Astrocyte (in vitro differentiated cells and primary cell): ENCODE data around the gene CATSPER4. TPM values are rescaled to one million over a fixed set of nuclear protein-coding genes. Genes with fewer than 3 reads are reported as not detected.
A peak's percentile ranks its signal among the peaks of the same experiment; 100 is the strongest.

ENCODE experiments used
- DNase-seq: peaks from one replicate; pipeline ENCODE4 v3.0.0-alpha.2; 2010; ENCODE audit warnings: low read depth
- FAIRE-seq: peaks from 2 replicates; lab custom pipeline; 2011; peaks lifted over from hg19 to GRCh38; lab: Jason Lieb, UNC
- H2AFZ ChIP-seq: 2 replicates; pipeline ENCODE4 v1.6.0; 2012; ENCODE audit warnings: low read depth, low read length, inconsistent platforms
- H3K27ac ChIP-seq: 2 replicates; pipeline ENCODE4 v1.5.1; 2011; ENCODE audit warnings: low read depth, low read length, inconsistent platforms
- H3K27me3 ChIP-seq: 2 replicates; pipeline ENCODE4 v1.6.0; 2011; ENCODE audit warnings: low read length, inconsistent platforms; ENCODE audit not compliant: insufficient read depth
- H3K36me3 ChIP-seq: 2 replicates; pipeline ENCODE4 v1.5.1; 2011; ENCODE audit warnings: low read length, inconsistent platforms; ENCODE audit not compliant: insufficient read depth
- H3K4me1 ChIP-seq: 2 replicates; pipeline ENCODE4 v1.5.1; 2011; ENCODE audit warnings: low read length, inconsistent platforms; ENCODE audit not compliant: insufficient read depth
- H3K4me2 ChIP-seq: 2 replicates; pipeline ENCODE4 v1.6.0; 2012; ENCODE audit warnings: low read length, inconsistent platforms
- H3K4me3 ChIP-seq: 2 replicates; pipeline ENCODE4 v1.5.1; 2011; ENCODE audit warnings: low read depth, mild to moderate bottlenecking, low read length, inconsistent platforms; ENCODE audit not compliant: insufficient read depth
- H3K79me2 ChIP-seq: 2 replicates; pipeline ENCODE4 v1.6.0; 2012; ENCODE audit warnings: mild to moderate bottlenecking, low read length, inconsistent platforms; ENCODE audit not compliant: insufficient read depth
- H3K9ac ChIP-seq: 2 replicates; pipeline ENCODE4 v1.6.0; 2012; ENCODE audit warnings: mild to moderate bottlenecking, low read length, inconsistent platforms
- H3K9me3 ChIP-seq: 2 replicates; pipeline ENCODE4 v1.5.1; 2012; ENCODE audit warnings: low read depth, mild to moderate bottlenecking, low read length, inconsistent platforms; ENCODE audit not compliant: insufficient read depth
- H4K20me1 ChIP-seq: 2 replicates; pipeline ENCODE4 v1.6.0; 2012; ENCODE audit warnings: low read length, inconsistent platforms; ENCODE audit not compliant: insufficient read depth
- H3K27ac Mint-ChIP-seq: one replicate; pipeline ENCODE4 v1.8.0; 2021; ENCODE audit warnings: mild to moderate bottlenecking, mixed read lengths; ENCODE audit not compliant: unreplicated experiment
- H3K27me3 Mint-ChIP-seq: one replicate; pipeline ENCODE4 v1.8.0; 2021; ENCODE audit warnings: low read depth, mixed read lengths; ENCODE audit not compliant: unreplicated experiment
- H3K36me3 Mint-ChIP-seq: one replicate; pipeline ENCODE4 v1.8.0; 2021; ENCODE audit warnings: low read depth, mixed read lengths; ENCODE audit not compliant: unreplicated experiment
- H3K4me1 Mint-ChIP-seq: one replicate; pipeline ENCODE4 v1.8.0; 2021; ENCODE audit warnings: low read depth, mixed read lengths; ENCODE audit not compliant: unreplicated experiment
- H3K4me3 Mint-ChIP-seq: one replicate; pipeline ENCODE4 v1.8.0; 2021; ENCODE audit warnings: mild to moderate bottlenecking, moderate library complexity, mixed read lengths; ENCODE audit not compliant: unreplicated experiment
- H3K9me3 Mint-ChIP-seq: one replicate; pipeline ENCODE4 v1.8.0; 2021; ENCODE audit warnings: mild to moderate bottlenecking, mixed read lengths; ENCODE audit not compliant: unreplicated experiment
- CTCF ChIP-seq: IDR thresholded peaks from 2 replicates; pipeline ENCODE4 v1.5.1; 2011; ENCODE audit warnings: low read depth, mild to moderate bottlenecking, inconsistent platforms, low read length, moderate library complexity; ENCODE audit not compliant: insufficient read depth
- EZH2 ChIP-seq: IDR thresholded peaks from 2 replicates; pipeline ENCODE4 v1.6.1; 2012; ENCODE audit warnings: mild to moderate bottlenecking, low read length, inconsistent platforms; ENCODE audit not compliant: insufficient read depth
- total RNA-seq: library from RNA; stranded (reverse); gene quantifications from 2 replicates; pipeline ENCODE4 v1.2.1, GENCODE V29; 2021

CATSPER4 gene
- total RNA-seq, 1 donor from 2014 or later, result not detected

- Mint-ChIP-seq H3K4me3 (peak overlapping the region; percentile 4), H3K27me3 (no peaks in the 10 kb centered on the region), H3K36me3 (no peaks in the 10 kb centered on the region), H3K4me1 (peaks cover 14% of the 10 kb centered on the region), H3K9me3 (no peaks in the 10 kb centered on the region), H3K27ac (no peak overlapping the region)
- H4K20me1 ChIP-seq, result no peaks in the 10 kb centered on the region
- H2AFZ ChIP-seq, result no peak overlapping the region
- H3K4me3 ChIP-seq, result no peak overlapping the region
- H3K9me3 ChIP-seq, result no peaks in the 10 kb centered on the region
- H3K27ac ChIP-seq, result peak overlapping the region; percentile 29
- no peaks in the 10 kb centered on the region for H3K27me3 ChIP-seq
- no peaks in the 10 kb centered on the region for H3K36me3 ChIP-seq
- DNase-seq (peak; percentile 59), FAIRE-seq (peak; percentile 29)
- H3K9ac ChIP-seq, result no peak overlapping the region
- TF ChIP-seq CTCF (no peak), EZH2 (no peak)
- H3K4me1 ChIP-seq, result peaks cover 17% of the 10 kb centered on the region
- H3K4me2 ChIP-seq, result peak overlapping the region; percentile 68
- H3K79me2 ChIP-seq, result peaks cover 63% of the 10 kb centered on the region
These were observed 47.0 kb downstream of the CATSPER4 start for GRCh38 chr1:26237230-26237966.

- DNase-seq (peak; percentile 77), FAIRE-seq (no peak)
- no peaks in the 10 kb centered on the region for H3K36me3 Mint-ChIP-seq
- no peaks in the 10 kb centered on the region for H3K9me3 ChIP-seq
- H3K4me1 ChIP-seq, result peaks cover 15% of the 10 kb centered on the region
- no peak overlapping the region for H3K27ac Mint-ChIP-seq
- peaks cover 14% of the 10 kb centered on the region for H3K4me1 Mint-ChIP-seq
- peak overlapping the region; percentile 45 for H3K4me2 ChIP-seq
- H2AFZ ChIP-seq, result no peak overlapping the region
- H3K27me3 Mint-ChIP-seq, result no peaks in the 10 kb centered on the region
- no peak overlapping the region for H3K4me3 ChIP-seq
- no peaks in the 10 kb centered on the region for H3K9me3 Mint-ChIP-seq
- no peaks in the 10 kb centered on the region for H3K27me3 ChIP-seq
- peaks cover 12% of the 10 kb centered on the region for H4K20me1 ChIP-seq
- no peak overlapping the region for H3K27ac ChIP-seq
- peaks cover 64% of the 10 kb centered on the region for H3K79me2 ChIP-seq
- no peak overlapping the region for H3K9ac ChIP-seq
- TF ChIP-seq EZH2 (no peak), CTCF (no peak)
- H3K36me3 ChIP-seq, result peaks cover 4% of the 10 kb centered on the region
- H3K4me3 Mint-ChIP-seq, result no peak overlapping the region
These were observed 49.5 kb downstream of the CATSPER4 start for GRCh38 chr1:26239936-26240335.

Other genes starting within 250 kb of the CATSPER4 start
- gene PAFAH2, start 192.5 kb upstream of the CATSPER4 start, total RNA-seq, result 13.6 and 14.1 TPM in 2 replicates
- 26.4 and 39.9 TPM in 2 replicates for gene EXTL1, start 168.8 kb upstream of the CATSPER4 start, total RNA-seq
- gene SLC30A2, start 144.5 kb upstream of the CATSPER4 start, total RNA-seq, result not detected in 2 replicates
- gene TRIM63, start 123.0 kb upstream of the CATSPER4 start, total RNA-seq, result not detected in 2 replicates
- gene PDIK1L, start 78.8 kb upstream of the CATSPER4 start, total RNA-seq, result 3.1 and 3.4 TPM in 2 replicates
- gene FAM110D, start 31.5 kb upstream of the CATSPER4 start, total RNA-seq, result 0.70 and 0.77 TPM in 2 replicates
- not detected in 2 replicates for gene C1orf232, start 21.6 kb upstream of the CATSPER4 start, total RNA-seq
- 34.4 and 37.6 TPM in 2 replicates for gene ZNF593, start 20.7 kb upstream of the CATSPER4 start, total RNA-seq
- gene ZNF593OS, start 18.8 kb upstream of the CATSPER4 start, total RNA-seq, result not detected in 2 replicates
- gene CNKSR1, start 13.1 kb upstream of the CATSPER4 start, total RNA-seq, result 4.2 and 5.0 TPM in 2 replicates
- 10.2 and 10.5 TPM in 2 replicates for gene CEP85, start 43.6 kb downstream of the CATSPER4 start, total RNA-seq
- gene SH3BGRL3, start 89.5 kb downstream of the CATSPER4 start, total RNA-seq, result 301 and 324 TPM in 2 replicates
- 12.8 and 13.7 TPM in 2 replicates for gene UBXN11, start 116.0 kb downstream of the CATSPER4 start, total RNA-seq
- 1.9 TPM in 1 of 2 replicates, not detected in the other for gene CD52, start 127.4 kb downstream of the CATSPER4 start, total RNA-seq
- gene CRYBG2, start 163.5 kb downstream of the CATSPER4 start, total RNA-seq, result 1.8 and 5.3 TPM in 2 replicates
- not detected in 2 replicates for gene ZNF683, start 182.1 kb downstream of the CATSPER4 start, total RNA-seq
- 16.7 and 43.7 TPM in 2 replicates for gene LIN28A, start 220.2 kb downstream of the CATSPER4 start, total RNA-seq
- 87.2 and 94.4 TPM in 2 replicates for gene DHDDS, start 241.7 kb downstream of the CATSPER4 start, total RNA-seq